GM06990 (cell line): ENCODE measurements around the gene TRABD.

Source experiments
- DNase-seq: peaks from one replicate; pipeline ENCODE4 v3.0.0-alpha.2; 2011; ENCODE audit not compliant: insufficient read length; ENCODE audit errors: extremely low read depth
- H3K27me3 ChIP-seq: replicated peaks from 2 replicates; pipeline ENCODE4 v1.6.0; 2011; ENCODE audit warnings: low read length; ENCODE audit not compliant: control insufficient read depth, insufficient read depth
- H3K36me3 ChIP-seq: 2 replicates; pipeline ENCODE4 v1.5.1; 2011; ENCODE audit warnings: low read length; ENCODE audit not compliant: control insufficient read depth, insufficient read depth
- H3K4me3 ChIP-seq: replicated peaks from 2 replicates; pipeline ENCODE4 v1.5.1; 2011; ENCODE audit warnings: low read depth, mild to moderate bottlenecking, control low read depth, low read length
- TF ChIP-seq, protein P1 (sequence below): IDR thresholded peaks from 2 replicates; pipeline ENCODE4 v1.5.1; 2011; ENCODE audit warnings: low read length, control low read depth, mild to moderate bottlenecking, inconsistent platforms; ENCODE audit not compliant: insufficient read depth, poor library complexity, severe bottlenecking

Gene TRABD

DNA sequence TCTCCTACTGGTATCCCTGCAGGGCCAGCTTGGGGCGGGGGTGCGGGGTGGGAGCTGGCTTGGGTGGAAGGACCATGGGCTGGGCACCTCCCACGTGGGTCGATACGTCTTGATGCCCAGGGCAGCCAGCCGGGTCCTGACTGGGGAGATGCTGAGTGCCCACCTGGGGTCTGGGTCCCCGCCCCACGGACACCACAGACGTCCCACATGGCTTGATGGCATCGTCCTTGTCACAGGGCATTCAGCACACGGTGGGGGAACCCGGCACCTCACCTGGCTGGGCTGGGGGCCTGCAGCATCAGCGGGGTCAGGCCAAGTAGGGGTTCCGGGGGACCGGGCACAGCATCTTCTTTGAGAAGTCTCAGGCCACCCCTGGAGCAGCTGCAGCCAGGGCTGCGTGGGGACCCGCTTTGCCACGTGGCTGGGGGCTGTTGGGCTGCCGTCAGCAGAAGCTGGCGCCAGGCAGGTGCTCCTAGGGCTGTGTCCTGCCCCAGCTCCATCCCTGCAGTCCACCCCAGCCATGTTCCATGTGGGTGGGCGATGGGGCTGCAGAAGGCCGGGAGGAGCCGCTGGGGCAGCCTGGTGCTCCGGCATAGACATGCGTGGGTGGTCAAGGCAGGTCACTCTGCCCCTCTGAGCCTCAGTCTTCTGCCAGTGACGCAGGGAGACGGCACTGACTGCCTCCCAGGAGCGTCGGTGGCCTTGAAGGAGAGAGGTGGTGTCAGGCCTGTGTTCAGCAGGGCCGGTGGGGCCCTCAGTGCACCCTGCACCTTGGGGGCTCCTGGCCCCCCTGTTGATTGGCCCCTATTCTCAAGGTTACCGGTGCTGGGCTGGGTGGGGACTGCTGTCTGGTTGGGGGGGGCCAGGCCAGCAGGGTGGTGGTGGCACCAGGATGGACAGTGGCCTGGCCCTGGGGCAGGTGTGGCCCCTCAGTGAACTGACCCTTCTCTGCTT lies 23.5 kb downstream of the TRABD start:
- DNase-seq: no peak
- Histone ChIP-seq H3K36me3 (peaks cover 22% of the 10 kb centered on the region), H3K4me3 (no peak overlapping the region), H3K27me3 (no peaks in the 10 kb centered on the region)
- TF ChIP-seq, protein P1, sequence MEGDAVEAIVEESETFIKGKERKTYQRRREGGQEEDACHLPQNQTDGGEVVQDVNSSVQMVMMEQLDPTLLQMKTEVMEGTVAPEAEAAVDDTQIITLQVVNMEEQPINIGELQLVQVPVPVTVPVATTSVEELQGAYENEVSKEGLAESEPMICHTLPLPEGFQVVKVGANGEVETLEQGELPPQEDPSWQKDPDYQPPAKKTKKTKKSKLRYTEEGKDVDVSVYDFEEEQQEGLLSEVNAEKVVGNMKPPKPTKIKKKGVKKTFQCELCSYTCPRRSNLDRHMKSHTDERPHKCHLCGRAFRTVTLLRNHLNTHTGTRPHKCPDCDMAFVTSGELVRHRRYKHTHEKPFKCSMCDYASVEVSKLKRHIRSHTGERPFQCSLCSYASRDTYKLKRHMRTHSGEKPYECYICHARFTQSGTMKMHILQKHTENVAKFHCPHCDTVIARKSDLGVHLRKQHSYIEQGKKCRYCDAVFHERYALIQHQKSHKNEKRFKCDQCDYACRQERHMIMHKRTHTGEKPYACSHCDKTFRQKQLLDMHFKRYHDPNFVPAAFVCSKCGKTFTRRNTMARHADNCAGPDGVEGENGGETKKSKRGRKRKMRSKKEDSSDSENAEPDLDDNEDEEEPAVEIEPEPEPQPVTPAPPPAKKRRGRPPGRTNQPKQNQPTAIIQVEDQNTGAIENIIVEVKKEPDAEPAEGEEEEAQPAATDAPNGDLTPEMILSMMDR: no peak

DNA sequence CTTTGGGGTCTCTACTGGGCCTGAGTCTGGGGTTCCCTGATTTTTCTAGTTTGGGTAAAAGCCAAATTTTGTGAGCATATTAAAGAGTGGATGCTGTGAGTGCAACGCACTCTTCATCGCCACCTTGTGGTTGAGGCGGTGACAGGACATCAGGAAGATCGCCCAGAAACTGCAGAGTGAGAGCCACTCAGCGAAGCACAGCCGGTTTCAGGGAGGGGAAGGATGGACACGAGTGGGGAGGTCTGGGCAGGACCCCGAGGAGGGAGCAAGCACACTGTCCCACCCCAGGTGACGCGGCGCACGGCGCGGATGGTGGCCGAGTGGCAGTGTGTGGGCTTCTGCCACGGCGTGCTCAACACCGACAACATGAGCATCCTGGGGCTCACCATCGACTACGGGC lies 24.2 kb downstream of the TRABD start:
- no peak for DNase-seq
- TF ChIP-seq, protein P1: peak; percentile 73
- H3K36me3 ChIP-seq: peaks cover 25% of the 10 kb centered on the region
- no peaks in the 10 kb centered on the region for H3K27me3 ChIP-seq
- no peak overlapping the region for H3K4me3 ChIP-seq

DNA sequence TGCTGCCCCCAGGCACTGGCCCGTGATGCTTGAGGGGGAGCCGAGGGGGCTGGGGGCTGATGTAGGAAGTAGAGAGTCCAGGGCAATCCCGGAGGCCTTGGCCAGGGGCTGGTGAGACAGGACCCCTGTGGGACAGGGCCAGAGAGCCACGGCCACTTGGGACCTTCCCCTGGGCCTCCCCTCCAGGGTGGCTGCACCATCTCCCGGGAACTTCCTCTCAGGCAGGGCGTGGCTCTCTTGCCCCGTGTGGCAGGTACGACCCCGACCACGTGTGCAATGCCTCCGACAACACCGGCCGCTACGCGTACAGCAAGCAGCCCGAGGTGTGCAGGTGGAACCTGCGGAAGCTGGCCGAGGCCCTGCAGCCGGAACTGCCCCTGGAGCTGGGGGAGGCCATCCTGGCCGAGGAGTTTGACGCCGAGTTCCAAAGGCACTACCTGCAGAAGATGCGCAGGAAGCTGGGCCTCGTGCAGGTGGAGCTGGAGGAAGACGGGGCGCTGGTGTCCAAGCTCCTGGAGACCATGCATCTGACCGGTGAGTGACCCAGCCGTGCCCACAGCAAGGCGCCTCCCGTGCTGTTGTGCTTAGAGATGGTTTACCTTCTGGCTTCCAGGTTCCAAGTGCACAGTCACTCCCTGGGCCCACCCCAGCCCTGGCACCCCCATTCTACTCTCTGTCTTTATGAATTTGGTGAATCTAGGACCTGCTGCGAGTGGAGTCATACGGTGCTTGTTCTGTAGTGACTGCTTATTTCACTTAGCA lies 24.8 kb downstream of the TRABD start:
- DNase-seq: no peak
- Histone ChIP-seq H3K4me3 (no peak overlapping the region), H3K27me3 (no peaks in the 10 kb centered on the region), H3K36me3 (peaks cover 28% of the 10 kb centered on the region)
- TF ChIP-seq, protein P1: no peak

DNA sequence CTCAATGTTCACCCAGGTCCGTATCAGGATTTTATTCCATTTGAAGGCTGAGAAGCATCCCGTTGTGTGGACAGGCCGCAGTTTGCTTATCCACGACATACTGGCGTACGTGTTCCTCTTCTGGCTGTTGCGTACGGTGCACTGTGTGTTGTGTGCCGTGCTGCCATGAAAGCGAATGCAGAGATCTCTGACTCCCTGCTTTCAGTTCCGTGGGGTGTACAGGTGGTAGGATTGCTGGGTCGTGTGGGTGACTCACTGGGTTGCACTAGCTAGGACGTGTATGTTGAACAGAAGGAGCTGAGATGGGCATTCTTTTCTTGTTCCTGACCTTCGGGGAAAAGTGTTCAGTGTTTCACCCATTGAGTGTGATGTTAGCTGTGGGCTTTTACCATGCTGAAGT lies 25.4 kb downstream of the TRABD start:
- Histone ChIP-seq H3K36me3 (peaks cover 30% of the 10 kb centered on the region), H3K27me3 (no peaks in the 10 kb centered on the region), H3K4me3 (no peak overlapping the region)
- no peak for DNase-seq
- TF ChIP-seq, protein P1: no peak

DNA sequence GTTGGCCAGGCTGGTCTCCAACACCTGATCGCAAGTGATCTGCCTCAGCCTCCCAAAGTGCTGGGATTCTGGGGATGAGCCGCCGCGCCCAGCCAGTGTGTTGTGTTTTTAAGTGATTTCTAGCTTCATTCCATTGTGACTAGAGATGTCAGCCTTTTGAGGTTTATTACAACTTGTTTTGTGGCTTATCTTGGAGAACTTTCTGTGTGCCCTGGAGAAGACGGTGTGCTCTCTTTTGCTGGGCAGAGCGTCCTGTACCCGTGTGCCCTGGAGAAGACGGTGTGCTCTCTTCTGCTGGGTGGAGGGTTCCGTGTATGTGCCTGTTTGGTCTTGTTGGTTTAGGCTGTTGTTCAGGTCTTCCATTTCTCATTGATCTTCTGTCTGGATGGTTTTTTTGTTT lies 27.6 kb downstream of the TRABD start:
- no peak for DNase-seq
- Histone ChIP-seq H3K36me3 (peaks cover 40% of the 10 kb centered on the region), H3K4me3 (no peak overlapping the region), H3K27me3 (no peaks in the 10 kb centered on the region)
- TF ChIP-seq, protein P1: no peak
